Esophagus muscularis mucosa (tissue), 3 donors: ENCODE results near the gene HSPA14.

Experiments used
- POLR2AphosphoS5 ChIP-seq, 2 donors: sonication (generic); formaldehyde crosslinking; IDR thresholded peaks; one replicate each; pipeline ENCODE4 v1.6.1; 2017; ENCODE audit warnings: antibody characterized with exemption in 2 of 2
- TF ChIP-seq, protein P1 (sequence below), 3 experiments: fragments of 200-600 bp in 2 of 3; fragments of 450-650 bp in 1 of 3; sonication (generic) in 2 of 3; IDR thresholded peaks; one replicate each; pipeline ENCODE4 v1.5.1; 2017 to 2019; ENCODE audit warnings: antibody characterized with exemption in 3 of 3, mild to moderate bottlenecking in 2 of 3, moderate library complexity in 1 of 3

GRCh38 chr10:14840178-14840577 lies 2.1 kb downstream of the HSPA14 start:
- TF ChIP-seq, protein P1, sequence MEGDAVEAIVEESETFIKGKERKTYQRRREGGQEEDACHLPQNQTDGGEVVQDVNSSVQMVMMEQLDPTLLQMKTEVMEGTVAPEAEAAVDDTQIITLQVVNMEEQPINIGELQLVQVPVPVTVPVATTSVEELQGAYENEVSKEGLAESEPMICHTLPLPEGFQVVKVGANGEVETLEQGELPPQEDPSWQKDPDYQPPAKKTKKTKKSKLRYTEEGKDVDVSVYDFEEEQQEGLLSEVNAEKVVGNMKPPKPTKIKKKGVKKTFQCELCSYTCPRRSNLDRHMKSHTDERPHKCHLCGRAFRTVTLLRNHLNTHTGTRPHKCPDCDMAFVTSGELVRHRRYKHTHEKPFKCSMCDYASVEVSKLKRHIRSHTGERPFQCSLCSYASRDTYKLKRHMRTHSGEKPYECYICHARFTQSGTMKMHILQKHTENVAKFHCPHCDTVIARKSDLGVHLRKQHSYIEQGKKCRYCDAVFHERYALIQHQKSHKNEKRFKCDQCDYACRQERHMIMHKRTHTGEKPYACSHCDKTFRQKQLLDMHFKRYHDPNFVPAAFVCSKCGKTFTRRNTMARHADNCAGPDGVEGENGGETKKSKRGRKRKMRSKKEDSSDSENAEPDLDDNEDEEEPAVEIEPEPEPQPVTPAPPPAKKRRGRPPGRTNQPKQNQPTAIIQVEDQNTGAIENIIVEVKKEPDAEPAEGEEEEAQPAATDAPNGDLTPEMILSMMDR (IDR thresholded peaks at IDR 0.05): no peak
- TF ChIP-seq POLR2AphosphoS5 (IDR thresholded peaks at IDR 0.05): no peak
